ENCODE data around the gene ENO4. TPM values are rescaled to one million over a fixed set of nuclear protein-coding genes. Genes with fewer than 3 reads are reported as not detected.

ENO4 gene
- polyA plus RNA-seq, 1 of the 3 experiments (the other 2 are of a cell fraction): 0.36 TPM

- Histone ChIP-seq H3K9me2 (no peaks in the 10 kb centered on the region), H4K20me1 (ENCODE audit: insufficient read depth) (no peaks in the 10 kb centered on the region)
- POLR2A ChIA-PET: no interaction called here
These were observed 15.0 kb upstream of the ENO4 start for GRCh38 chr10:116833986-116834985.

DNA sequence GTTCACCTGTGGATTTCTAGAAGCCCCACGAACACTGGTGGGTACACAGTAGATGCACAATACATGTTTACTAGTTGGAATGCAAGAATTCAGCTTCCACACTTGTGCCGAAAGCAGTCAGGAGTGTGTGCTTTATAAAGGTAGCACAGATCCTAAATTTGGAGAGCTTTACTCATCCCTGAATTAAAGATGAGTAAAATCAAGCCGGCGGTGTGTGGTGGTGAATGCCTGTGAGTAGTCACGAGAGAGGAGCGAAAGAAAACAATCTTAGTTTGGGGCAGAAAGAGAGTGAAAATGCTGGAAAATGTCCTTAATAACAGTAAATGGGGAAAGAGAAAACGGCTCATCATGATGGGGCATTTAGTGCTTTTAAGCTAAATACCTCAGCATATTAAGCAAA, 13.6 kb upstream of the ENO4 start:
- H3K9me3 ChIP-seq: no peaks in the 10 kb centered on the region
- no peaks in the 10 kb centered on the region for H3K79me2 ChIP-seq (ENCODE audit: insufficient read depth)
- DNase-seq: no peak
- H3K4me3 ChIP-seq (ENCODE audit: low read depth in 2 of 2, low read length in 1 of 2): no peak overlapping the region
- no peaks in the 10 kb centered on the region for H4K20me1 ChIP-seq (ENCODE audit: insufficient read depth)
- no peaks in the 10 kb centered on the region; the same call in 1 of the 2 replicates for H3K27me3 ChIP-seq (ENCODE audit: insufficient read depth)
- H2AFZ ChIP-seq (ENCODE audit: low read depth): no peak overlapping the region
- 80% methylated on average over 7 of the region's 7 CpGs for WGBS (ENCODE audit: low lambda C conversion rate)
- H3K4me1 ChIP-seq (ENCODE audit: control insufficient read depth in 1 of 2, insufficient read depth in 2 of 2, low read depth in 1 of 2, low read length in 1 of 2): no peaks in the 10 kb centered on the region
- no peaks in the 10 kb centered on the region for H3K36me3 ChIP-seq (replicated peaks in 1 of 2; ENCODE audit: control insufficient read depth in 1 of 2, insufficient read depth in 2 of 2, low read length in 1 of 2)
- no peaks in the 10 kb centered on the region for H3F3A ChIP-seq (replicated peaks; ENCODE audit: insufficient read depth)
- ChIA-PET CTCF (interaction anchor here (0.6 to 5.5 kb wide), 8 partner anchors 10 to 339 kb away, joined by 3 to 64 read pairs (median 4); partner anchors contain the start of gene ENO4), POLR2A (interaction anchor here (1.2 kb wide), 1 partner anchor 14 kb away, joined by 4 read pairs; the partner anchor contains the start of gene ENO4)
- no peak overlapping the region for H3K27ac ChIP-seq (ENCODE audit: low read depth in 2 of 2, low read length in 1 of 2)
- TF ChIP-seq NFIC (IDR thresholded peaks at IDR 0.05; ENCODE audit: borderline replicate concordance) (no peak), NRF1 (IDR thresholded peaks at IDR 0.05; ENCODE audit: low read depth, low read length) (no peak), MXI1 (IDR thresholded peaks at IDR 0.05; ENCODE audit: low read depth, low read length) (no peak), EZH2phosphoT487 (IDR thresholded peaks at IDR 0.05; ENCODE audit: borderline replicate concordance, low read depth) (no peak), SMC3 (IDR thresholded peaks at IDR 0.05; ENCODE audit: low read depth, low read length) (no peak), EP300 (IDR thresholded peaks at IDR 0.05; ENCODE audit: borderline replicate concordance in 1 of 2, low read depth in 1 of 2, low read length in 1 of 2) (no peak), JUND (IDR thresholded peaks at IDR 0.05) (no peak), POLR2AphosphoS5 (IDR thresholded peaks at IDR 0.05; ENCODE audit: low read depth, low read length) (no peak), GABPA (IDR thresholded peaks at IDR 0.05; ENCODE audit: low read depth) (no peak), FOXJ3 (CRISPR knock-in tag; IDR thresholded peaks at IDR 0.05) (no peak)
- TF ChIP-seq, protein P1, sequence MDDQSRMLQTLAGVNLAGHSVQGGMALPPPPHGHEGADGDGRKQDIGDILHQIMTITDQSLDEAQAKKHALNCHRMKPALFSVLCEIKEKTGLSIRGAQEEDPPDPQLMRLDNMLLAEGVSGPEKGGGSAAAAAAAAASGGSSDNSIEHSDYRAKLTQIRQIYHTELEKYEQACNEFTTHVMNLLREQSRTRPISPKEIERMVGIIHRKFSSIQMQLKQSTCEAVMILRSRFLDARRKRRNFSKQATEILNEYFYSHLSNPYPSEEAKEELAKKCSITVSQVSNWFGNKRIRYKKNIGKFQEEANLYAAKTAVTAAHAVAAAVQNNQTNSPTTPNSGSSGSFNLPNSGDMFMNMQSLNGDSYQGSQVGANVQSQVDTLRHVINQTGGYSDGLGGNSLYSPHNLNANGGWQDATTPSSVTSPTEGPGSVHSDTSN (IDR thresholded peaks at IDR 0.05): no peak
- TF ChIP-seq, protein P2, sequence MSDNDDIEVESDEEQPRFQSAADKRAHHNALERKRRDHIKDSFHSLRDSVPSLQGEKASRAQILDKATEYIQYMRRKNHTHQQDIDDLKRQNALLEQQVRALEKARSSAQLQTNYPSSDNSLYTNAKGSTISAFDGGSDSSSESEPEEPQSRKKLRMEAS (IDR thresholded peaks at IDR 0.05; ENCODE audit: low read depth): no peak
- no peaks in the 10 kb centered on the region for H3K9me2 ChIP-seq
- H3K4me2 ChIP-seq: no peak overlapping the region
- no peak overlapping the region for H3K9ac ChIP-seq

More at GRCh38 chr10:116833986-116834985, 15.0 kb upstream of the ENO4 start:
- Histone ChIP-seq H3K36me3 (replicated peaks in 1 of 2; ENCODE audit: control insufficient read depth in 1 of 2, insufficient read depth in 2 of 2, low read length in 1 of 2) (no peaks in the 10 kb centered on the region), H3K4me3 (ENCODE audit: low read depth in 2 of 2, low read length in 1 of 2) (no peak overlapping the region), H2AFZ (ENCODE audit: low read depth) (no peak overlapping the region), H3K27me3 (ENCODE audit: insufficient read depth) (no peaks in the 10 kb centered on the region; the same call in 1 of the 2 replicates), H3K4me1 (ENCODE audit: control insufficient read depth in 1 of 2, insufficient read depth in 2 of 2, low read depth in 1 of 2, low read length in 1 of 2) (no peaks in the 10 kb centered on the region), H3K27ac (ENCODE audit: low read depth in 2 of 2, low read length in 1 of 2) (no peak overlapping the region), H3K4me2 (no peak overlapping the region), H3F3A (replicated peaks; ENCODE audit: insufficient read depth) (no peaks in the 10 kb centered on the region), H3K79me2 (ENCODE audit: insufficient read depth) (no peaks in the 10 kb centered on the region), H3K9me3 (no peaks in the 10 kb centered on the region), H3K9ac (no peak overlapping the region)
- TF ChIP-seq YY1 (IDR thresholded peaks at IDR 0.05; ENCODE audit: low read depth) (no peak), USF2 (IDR thresholded peaks at IDR 0.05; ENCODE audit: borderline replicate concordance, low read depth, low read length) (no peak), RXRA (IDR thresholded peaks at IDR 0.05; ENCODE audit: borderline replicate concordance, low read depth) (no peak)
- CTCF ChIA-PET: interaction anchor here (0.7 to 5.5 kb wide), 4 partner anchors 19 to 340 kb away, joined by 3 to 54 read pairs (median 3); no protein-coding TSS in a partner anchor
- WGBS (ENCODE audit: low lambda C conversion rate): 88% methylated on average over 16 of the region's 17 CpGs
- no peak for DNase-seq
